Measurements from ENCODE around the gene BLID.

BLID gene

GRCh38 chr11:122075016-122075415 lies 41.0 kb downstream of the BLID start:
- DNase-seq = no peak

GRCh38 chr11:122074022-122074421 lies 42.0 kb downstream of the BLID start:
- no peak for DNase-seq

- no peak for DNase-seq
Observed at GRCh38 chr11:122071709-122072202, 44.3 kb downstream of the BLID start.

GRCh38 chr11:122069707-122070360 lies 46.2 kb downstream of the BLID start:
- no peak for DNase-seq

- DNase-seq = no peak
Observed at GRCh38 chr11:122068837-122069236, 47.2 kb downstream of the BLID start.

GRCh38 chr11:122068141-122068540 lies 47.9 kb downstream of the BLID start:
- DNase-seq = no peak
